ENCODE results near the gene PRR16. TPM values are rescaled to one million over a fixed set of nuclear protein-coding genes. Genes with fewer than 3 reads are reported as not detected.

Gene PRR16
- total RNA-seq, 1 donor from 2014 or later: 2.1 TPM

GRCh38 chr5:120683580-120683979, 219.5 kb downstream of the PRR16 start:
- TF ChIP-seq CTCF (conservative IDR thresholded peaks at IDR 0.05): no peak
- no peak overlapping the region for H3K27ac Mint-ChIP-seq
- no peak overlapping the region for H3K4me3 Mint-ChIP-seq
- no peaks in the 10 kb centered on the region for H3K27me3 Mint-ChIP-seq
- H3K4me1 Mint-ChIP-seq (ENCODE audit: unreplicated experiment): no peaks in the 10 kb centered on the region
- no peaks in the 10 kb centered on the region for H3K36me3 Mint-ChIP-seq
- H3K9me3 Mint-ChIP-seq: no peaks in the 10 kb centered on the region
- no peak for DNase-seq (ENCODE audit: extremely low spot score, unreplicated experiment)

GRCh38 chr5:120684213-120684612, 220.1 kb downstream of the PRR16 start:
- H3K4me3 Mint-ChIP-seq: no peak overlapping the region
- TF ChIP-seq CTCF (conservative IDR thresholded peaks at IDR 0.05): no peak
- H3K36me3 Mint-ChIP-seq: no peaks in the 10 kb centered on the region
- no peaks in the 10 kb centered on the region for H3K4me1 Mint-ChIP-seq (ENCODE audit: unreplicated experiment)
- DNase-seq (ENCODE audit: extremely low spot score, unreplicated experiment): no peak
- no peak overlapping the region for H3K27ac Mint-ChIP-seq
- no peaks in the 10 kb centered on the region for H3K27me3 Mint-ChIP-seq
- H3K9me3 Mint-ChIP-seq: no peaks in the 10 kb centered on the region

GRCh38 chr5:120684749-120685415, 220.8 kb downstream of the PRR16 start:
- no peaks in the 10 kb centered on the region for H3K9me3 Mint-ChIP-seq
- H3K4me3 Mint-ChIP-seq: no peak overlapping the region
- no peaks in the 10 kb centered on the region for H3K36me3 Mint-ChIP-seq
- no peaks in the 10 kb centered on the region for H3K4me1 Mint-ChIP-seq (ENCODE audit: unreplicated experiment)
- DNase-seq (ENCODE audit: extremely low spot score, unreplicated experiment): no peak
- no peaks in the 10 kb centered on the region for H3K27me3 Mint-ChIP-seq
- TF ChIP-seq CTCF (conservative IDR thresholded peaks at IDR 0.05): peak; percentile 47
- no peak overlapping the region for H3K27ac Mint-ChIP-seq

- H3K36me3 Mint-ChIP-seq: no peaks in the 10 kb centered on the region
- no peak for TF ChIP-seq CTCF (conservative IDR thresholded peaks at IDR 0.05)
- no peak overlapping the region for H3K4me3 Mint-ChIP-seq
- no peaks in the 10 kb centered on the region for H3K4me1 Mint-ChIP-seq (ENCODE audit: unreplicated experiment)
- no peaks in the 10 kb centered on the region for H3K9me3 Mint-ChIP-seq
- H3K27ac Mint-ChIP-seq: no peak overlapping the region
- H3K27me3 Mint-ChIP-seq: no peaks in the 10 kb centered on the region
- DNase-seq (ENCODE audit: extremely low spot score, unreplicated experiment): no peak
Measured at GRCh38 chr5:120690621-120691407, 226.7 kb downstream of the PRR16 start.

- no peak for TF ChIP-seq CTCF (conservative IDR thresholded peaks at IDR 0.05)
- H3K9me3 Mint-ChIP-seq: no peaks in the 10 kb centered on the region
- no peaks in the 10 kb centered on the region for H3K4me1 Mint-ChIP-seq (ENCODE audit: unreplicated experiment)
- peaks cover under 1% of the 10 kb centered on the region for H3K27me3 Mint-ChIP-seq
- DNase-seq (ENCODE audit: extremely low spot score, unreplicated experiment): no peak
- H3K36me3 Mint-ChIP-seq: no peaks in the 10 kb centered on the region
- H3K4me3 Mint-ChIP-seq: no peak overlapping the region
- no peak overlapping the region for H3K27ac Mint-ChIP-seq
Measured at GRCh38 chr5:120692325-120692724, 228.2 kb downstream of the PRR16 start.

Data from type B pancreatic cell (in vitro differentiated cells).